Tibial nerve (tissue), 4 donors: ENCODE measurements around the gene NSUN2.

Experiments used
- EP300 ChIP-seq, 2 donors: sonication (generic); formaldehyde crosslinking; IDR thresholded peaks; one replicate each; pipeline ENCODE4 v1.6.1; 2017; ENCODE audit warnings: antibody characterized with exemption in 2 of 2, mild to moderate bottlenecking in 1 of 2
- POLR2A ChIP-seq, 2 donors: fragments of 450-650 bp; IDR thresholded peaks; one replicate each; pipeline ENCODE4 v1.6.1; 2017; ENCODE audit warnings: antibody characterized with exemption in 2 of 2, mild to moderate bottlenecking in 2 of 2, moderate library complexity in 2 of 2
- TF ChIP-seq, protein P1 (sequence below), 5 experiments: fragments of 200-600 bp in 3 of 5; fragments of 450-650 bp in 2 of 5; sonication (generic) in 3 of 5; IDR thresholded peaks; one replicate each; pipeline ENCODE4 v1.5.1; 2016 to 2019; ENCODE audit warnings: antibody characterized with exemption in 5 of 5, mild to moderate bottlenecking in 3 of 5, moderate library complexity in 2 of 5

DNA sequence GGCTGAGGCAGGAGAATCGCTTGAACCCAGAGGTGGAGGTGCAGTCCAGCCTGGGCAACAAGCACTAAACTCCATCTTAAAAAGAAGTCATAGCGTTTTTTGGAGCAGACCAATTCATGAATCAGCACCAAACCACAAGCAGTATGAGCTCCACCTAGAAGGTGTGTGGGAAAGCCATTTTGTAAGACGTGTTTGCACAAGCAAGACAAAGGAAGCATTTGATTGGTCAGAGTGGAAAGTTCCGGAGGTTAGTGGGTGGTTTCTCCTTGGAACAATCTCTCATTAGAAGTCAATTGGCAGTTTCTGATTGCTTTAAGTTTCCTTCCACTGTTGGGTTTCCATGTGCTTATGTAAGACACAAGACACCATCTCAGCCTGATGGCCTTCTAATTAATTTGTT is 5.4 kb upstream of the NSUN2 start:
- TF ChIP-seq, protein P1, sequence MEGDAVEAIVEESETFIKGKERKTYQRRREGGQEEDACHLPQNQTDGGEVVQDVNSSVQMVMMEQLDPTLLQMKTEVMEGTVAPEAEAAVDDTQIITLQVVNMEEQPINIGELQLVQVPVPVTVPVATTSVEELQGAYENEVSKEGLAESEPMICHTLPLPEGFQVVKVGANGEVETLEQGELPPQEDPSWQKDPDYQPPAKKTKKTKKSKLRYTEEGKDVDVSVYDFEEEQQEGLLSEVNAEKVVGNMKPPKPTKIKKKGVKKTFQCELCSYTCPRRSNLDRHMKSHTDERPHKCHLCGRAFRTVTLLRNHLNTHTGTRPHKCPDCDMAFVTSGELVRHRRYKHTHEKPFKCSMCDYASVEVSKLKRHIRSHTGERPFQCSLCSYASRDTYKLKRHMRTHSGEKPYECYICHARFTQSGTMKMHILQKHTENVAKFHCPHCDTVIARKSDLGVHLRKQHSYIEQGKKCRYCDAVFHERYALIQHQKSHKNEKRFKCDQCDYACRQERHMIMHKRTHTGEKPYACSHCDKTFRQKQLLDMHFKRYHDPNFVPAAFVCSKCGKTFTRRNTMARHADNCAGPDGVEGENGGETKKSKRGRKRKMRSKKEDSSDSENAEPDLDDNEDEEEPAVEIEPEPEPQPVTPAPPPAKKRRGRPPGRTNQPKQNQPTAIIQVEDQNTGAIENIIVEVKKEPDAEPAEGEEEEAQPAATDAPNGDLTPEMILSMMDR (IDR thresholded peaks at IDR 0.05): no peak
- no peak for TF ChIP-seq POLR2A (IDR thresholded peaks at IDR 0.05)
- TF ChIP-seq EP300 (IDR thresholded peaks at IDR 0.05): no peak
